HG02798 (cell line): ENCODE results near the gene TUBB4A.
A peak's percentile ranks its signal among the peaks of the same experiment; 100 is the strongest.
"Not testable (repeated sequence)": the region's sequence is repeated elsewhere in the genome, so short reads cannot be mapped to it uniquely, and the experiment has no call there.

ENCODE experiments used
- ATAC-seq: cut with Tn5 transposase; IDR thresholded peaks from one replicate; pipeline ENCODE4 v1.9.1; 2021; ENCODE audit warnings: mild to moderate bottlenecking; ENCODE audit not compliant: unreplicated experiment, poor library complexity

TUBB4A gene

GRCh38 chr19:6527893-6528543 is 25.9 kb upstream of the TUBB4A start:
- ATAC-seq, result peak; percentile 33

- no peak for ATAC-seq
Measured at GRCh38 chr19:6524311-6524710, 22.2 kb upstream of the TUBB4A start.

- no peak for ATAC-seq
Measured at GRCh38 chr19:6522712-6523111, 20.6 kb upstream of the TUBB4A start.

GRCh38 chr19:6521718-6522646 is 19.9 kb upstream of the TUBB4A start:
- peak; percentile 54 for ATAC-seq

- ATAC-seq, result no peak
Measured at GRCh38 chr19:6519289-6519688, 17.2 kb upstream of the TUBB4A start.

- ATAC-seq, result peak; percentile 29
Measured at GRCh38 chr19:6518145-6518911, 16.2 kb upstream of the TUBB4A start.

- ATAC-seq, result peak; percentile 55
Measured at GRCh38 chr19:6516659-6517291, 14.7 kb upstream of the TUBB4A start.

- ATAC-seq, result peak; percentile 57
Measured at GRCh38 chr19:6516018-6516658, 14.0 kb upstream of the TUBB4A start.

GRCh38 chr19:6514926-6515544 is 12.9 kb upstream of the TUBB4A start:
- ATAC-seq, result no peak

GRCh38 chr19:6514089-6514488 is 12.0 kb upstream of the TUBB4A start:
- ATAC-seq, result no peak

GRCh38 chr19:6510618-6511017 is 8.5 kb upstream of the TUBB4A start:
- no peak for ATAC-seq

- no peak for ATAC-seq
Measured at GRCh38 chr19:6509118-6509971, 7.2 kb upstream of the TUBB4A start.

- not testable (repeated sequence) for ATAC-seq
Measured at GRCh38 chr19:6508028-6508771, 6.1 kb upstream of the TUBB4A start.

- no peak for ATAC-seq
Measured at GRCh38 chr19:6503407-6504201, 1.5 kb upstream of the TUBB4A start.

GRCh38 chr19:6500837-6501739 is 1.0 kb downstream of the TUBB4A start:
- no peak for ATAC-seq
